Measurements from ENCODE around the gene CMTM7.

DNA sequence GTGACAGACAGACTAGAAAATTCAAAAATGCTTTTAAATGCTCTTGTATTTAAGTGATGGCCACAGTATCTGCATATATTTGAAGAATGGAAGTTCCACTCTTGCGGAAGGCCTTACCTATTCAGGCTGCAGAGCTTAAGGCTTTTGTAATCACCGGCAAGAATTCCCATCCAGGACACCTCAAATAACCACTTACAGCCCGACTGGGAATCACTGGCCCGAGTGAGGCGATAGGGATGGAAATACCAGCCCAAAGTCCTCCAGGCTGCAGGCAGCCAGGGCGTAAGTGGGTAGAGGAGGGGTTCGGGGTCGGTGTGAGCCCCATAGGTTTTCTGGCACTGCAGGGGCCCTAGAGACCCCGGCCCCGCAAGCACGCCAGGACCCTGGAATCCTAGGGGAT lies 9.5 kb downstream of the CMTM7 start:
- no peak for TF ChIP-seq EZH2 (IDR thresholded peaks at IDR 0.05; ENCODE audit: low read depth, unreplicated experiment)
- TF ChIP-seq, protein P1, sequence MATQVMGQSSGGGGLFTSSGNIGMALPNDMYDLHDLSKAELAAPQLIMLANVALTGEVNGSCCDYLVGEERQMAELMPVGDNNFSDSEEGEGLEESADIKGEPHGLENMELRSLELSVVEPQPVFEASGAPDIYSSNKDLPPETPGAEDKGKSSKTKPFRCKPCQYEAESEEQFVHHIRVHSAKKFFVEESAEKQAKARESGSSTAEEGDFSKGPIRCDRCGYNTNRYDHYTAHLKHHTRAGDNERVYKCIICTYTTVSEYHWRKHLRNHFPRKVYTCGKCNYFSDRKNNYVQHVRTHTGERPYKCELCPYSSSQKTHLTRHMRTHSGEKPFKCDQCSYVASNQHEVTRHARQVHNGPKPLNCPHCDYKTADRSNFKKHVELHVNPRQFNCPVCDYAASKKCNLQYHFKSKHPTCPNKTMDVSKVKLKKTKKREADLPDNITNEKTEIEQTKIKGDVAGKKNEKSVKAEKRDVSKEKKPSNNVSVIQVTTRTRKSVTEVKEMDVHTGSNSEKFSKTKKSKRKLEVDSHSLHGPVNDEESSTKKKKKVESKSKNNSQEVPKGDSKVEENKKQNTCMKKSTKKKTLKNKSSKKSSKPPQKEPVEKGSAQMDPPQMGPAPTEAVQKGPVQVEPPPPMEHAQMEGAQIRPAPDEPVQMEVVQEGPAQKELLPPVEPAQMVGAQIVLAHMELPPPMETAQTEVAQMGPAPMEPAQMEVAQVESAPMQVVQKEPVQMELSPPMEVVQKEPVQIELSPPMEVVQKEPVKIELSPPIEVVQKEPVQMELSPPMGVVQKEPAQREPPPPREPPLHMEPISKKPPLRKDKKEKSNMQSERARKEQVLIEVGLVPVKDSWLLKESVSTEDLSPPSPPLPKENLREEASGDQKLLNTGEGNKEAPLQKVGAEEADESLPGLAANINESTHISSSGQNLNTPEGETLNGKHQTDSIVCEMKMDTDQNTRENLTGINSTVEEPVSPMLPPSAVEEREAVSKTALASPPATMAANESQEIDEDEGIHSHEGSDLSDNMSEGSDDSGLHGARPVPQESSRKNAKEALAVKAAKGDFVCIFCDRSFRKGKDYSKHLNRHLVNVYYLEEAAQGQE (IDR thresholded peaks at IDR 0.05; ENCODE audit: unreplicated experiment), result no peak
- TF ChIP-seq CTCF (conservative IDR thresholded peaks at IDR 0.05; ENCODE audit: low read depth in 2 of 2), result no peak
- no peak for TF ChIP-seq POLR2AphosphoS5 (IDR thresholded peaks at IDR 0.05; ENCODE audit: low read depth)
- TF ChIP-seq CREB1 (CRISPR knock-in tag; IDR thresholded peaks at IDR 0.05; ENCODE audit: low read depth), result no peak
- TF ChIP-seq EZH2phosphoT487 (IDR thresholded peaks at IDR 0.05; ENCODE audit: unreplicated experiment), result no peak
- TF ChIP-seq NANOG (IDR thresholded peaks at IDR 0.05; ENCODE audit: borderline replicate concordance), result no peak
